ENCODE data around the gene CASTOR1. TPM values are rescaled to one million over a fixed set of nuclear protein-coding genes. Genes with fewer than 3 reads are reported as not detected.
A peak's percentile ranks its signal among the peaks of the same experiment; 100 is the strongest.

CASTOR1 gene
- total RNA-seq, 2 donors from 2014 or later: 10.6 to 12.4 TPM

DNA sequence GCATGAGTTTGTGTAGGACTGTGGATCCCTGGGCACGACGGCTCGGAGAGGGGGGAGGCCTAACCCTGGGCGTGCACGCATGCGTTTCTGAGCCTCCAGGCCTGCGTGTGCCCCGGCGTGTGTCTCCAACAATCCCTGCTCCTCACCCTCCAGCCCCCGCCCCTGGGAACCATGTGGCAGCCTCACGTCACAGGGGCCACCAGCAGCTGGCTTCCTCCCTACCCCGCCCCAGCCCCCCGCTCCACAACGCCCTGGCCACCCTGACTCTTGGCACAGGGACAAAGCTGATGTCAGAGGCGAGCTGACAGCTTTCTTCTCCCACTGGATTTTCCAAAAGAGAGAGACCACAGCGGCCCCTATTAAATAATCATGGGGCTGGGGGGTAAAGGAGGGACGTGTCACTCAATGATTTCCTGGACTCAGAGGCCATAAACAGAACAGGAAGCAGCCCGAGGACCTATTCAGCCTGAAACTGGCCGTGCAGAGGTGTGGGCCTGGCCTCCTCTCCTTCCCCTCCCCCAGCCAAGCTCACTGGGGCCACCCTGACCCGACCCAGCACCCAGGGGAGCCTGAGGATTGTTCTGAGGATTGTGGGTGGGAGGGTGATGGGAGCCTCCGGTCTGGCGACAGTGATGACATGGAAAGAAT, 36.0 kb downstream of the CASTOR1 start:
- H3K27ac Mint-ChIP-seq: no peak overlapping the region
- H3K9me3 ChIP-seq (ENCODE audit: control insufficient read depth, low read length, poor library complexity, severe bottlenecking): no peaks in the 10 kb centered on the region
- H3K27me3 Mint-ChIP-seq: no peaks in the 10 kb centered on the region
- ATAC-seq (no peak), DNase-seq (no peak)
- no peak overlapping the region for H3K4me3 Mint-ChIP-seq
- peaks cover under 1% of the 10 kb centered on the region for H3K36me3 Mint-ChIP-seq (ENCODE audit: low read depth)
- peaks cover 18% of the 10 kb centered on the region for H3K4me1 Mint-ChIP-seq

DNA sequence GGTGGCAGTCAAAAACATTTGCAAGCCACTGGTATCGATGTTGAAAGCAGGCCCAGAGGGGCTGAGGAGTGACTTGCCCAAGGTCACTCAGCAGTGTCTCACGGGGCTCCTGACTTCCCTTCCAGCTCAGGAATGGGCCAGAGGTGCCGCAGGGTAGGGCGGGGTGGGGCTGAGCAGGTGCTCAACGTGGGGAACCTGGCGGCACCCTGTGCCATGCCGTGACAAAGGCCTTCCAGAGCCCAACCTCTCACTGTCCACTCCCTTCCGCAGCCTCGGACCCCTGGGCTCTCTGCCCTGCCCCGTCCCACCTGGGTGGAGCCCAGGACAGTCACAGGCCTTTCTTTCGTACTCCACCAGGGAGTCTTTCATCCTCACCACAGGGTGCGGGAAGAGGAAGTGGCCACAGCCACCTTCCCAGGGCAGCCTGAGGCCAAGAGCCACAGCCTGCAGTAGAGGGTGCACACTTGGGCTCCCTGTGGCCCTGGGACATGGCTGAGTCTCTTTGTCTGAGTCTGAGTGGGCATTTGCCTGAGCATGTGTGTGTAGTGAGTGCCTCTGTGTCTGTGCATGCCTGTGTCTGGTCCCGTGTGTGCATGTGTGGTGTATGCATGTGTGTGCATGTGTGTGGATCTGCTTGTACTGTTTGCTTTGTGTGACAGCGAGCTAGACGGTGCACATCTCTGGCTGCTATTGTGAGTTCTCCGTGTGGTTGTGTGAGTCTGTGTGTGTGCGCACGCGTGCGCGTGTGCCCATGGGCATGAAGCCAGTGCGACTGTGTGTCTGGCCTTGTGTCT, 36.7 kb downstream of the CASTOR1 start:
- ATAC-seq: no peak
- Mint-ChIP-seq H3K27me3 (no peaks in the 10 kb centered on the region), H3K4me1 (peaks cover 19% of the 10 kb centered on the region), H3K27ac (peak overlapping the region; percentile 37), H3K4me3 (no peak overlapping the region), H3K36me3 (ENCODE audit: low read depth) (peaks cover 4% of the 10 kb centered on the region)
- no peaks in the 10 kb centered on the region for H3K9me3 ChIP-seq (ENCODE audit: control insufficient read depth, low read length, poor library complexity, severe bottlenecking)
- no peak for DNase-seq

DNA sequence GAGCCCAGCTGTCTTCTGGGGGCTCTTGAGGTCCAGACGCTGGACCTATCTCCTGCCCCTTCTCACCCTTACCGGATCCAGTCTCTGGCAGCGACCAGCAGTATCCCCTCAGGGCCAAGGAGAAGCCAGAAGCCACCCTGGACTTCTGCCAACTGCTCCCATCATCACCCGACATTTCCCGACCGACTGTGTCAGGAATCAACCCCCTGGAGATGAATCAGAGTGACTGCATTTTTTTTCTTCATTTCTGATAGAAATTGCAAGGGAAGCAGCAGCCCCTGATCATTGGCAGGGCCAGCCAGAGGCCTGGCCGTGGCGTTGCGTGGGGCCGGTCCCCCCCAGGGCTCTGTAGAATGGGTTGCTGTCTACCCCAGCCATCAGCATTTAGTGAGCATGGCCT, 37.6 kb downstream of the CASTOR1 start:
- H3K36me3 Mint-ChIP-seq (ENCODE audit: low read depth): peaks cover 4% of the 10 kb centered on the region
- H3K9me3 ChIP-seq (ENCODE audit: control insufficient read depth, low read length, poor library complexity, severe bottlenecking): no peaks in the 10 kb centered on the region
- DNase-seq: no peak
- no peak for ATAC-seq
- H3K27me3 Mint-ChIP-seq: no peaks in the 10 kb centered on the region
- no peak overlapping the region for H3K27ac Mint-ChIP-seq
- peaks cover 21% of the 10 kb centered on the region for H3K4me1 Mint-ChIP-seq
- no peak overlapping the region for H3K4me3 Mint-ChIP-seq

DNA sequence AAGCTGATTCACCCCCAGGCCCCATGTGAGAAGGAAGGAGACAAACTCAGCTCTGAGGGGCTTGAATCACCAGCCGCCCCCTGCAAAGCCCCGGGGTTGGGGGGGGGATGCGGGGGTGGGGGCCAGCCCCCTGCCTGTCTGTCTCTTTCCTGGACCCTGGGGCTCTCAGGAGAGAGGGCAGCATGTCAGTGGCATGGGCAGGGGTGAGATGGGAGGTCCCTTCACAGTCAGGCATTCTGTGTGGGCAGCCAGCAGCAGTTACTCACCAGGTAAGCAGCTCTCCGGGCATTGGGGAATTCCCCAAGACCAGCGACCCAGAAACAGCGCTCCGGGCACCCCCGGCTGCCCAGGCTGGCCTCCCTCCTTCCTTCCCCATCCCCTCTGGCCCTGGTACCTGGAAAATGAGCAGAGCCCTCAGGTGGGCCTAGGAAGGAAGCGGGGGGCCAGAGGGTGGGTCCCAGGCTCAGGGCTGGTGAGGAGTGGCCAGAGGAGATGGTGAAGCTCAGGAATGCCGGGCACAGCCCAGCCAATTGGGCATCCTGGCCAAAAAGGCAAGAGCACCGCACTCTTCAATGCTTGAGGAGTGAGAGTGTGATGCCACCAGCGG, 38.5 kb downstream of the CASTOR1 start:
- no peak for ATAC-seq
- H3K27me3 Mint-ChIP-seq: no peaks in the 10 kb centered on the region
- no peaks in the 10 kb centered on the region for H3K9me3 ChIP-seq (ENCODE audit: control insufficient read depth, low read length, poor library complexity, severe bottlenecking)
- no peak for DNase-seq
- no peak overlapping the region for H3K27ac Mint-ChIP-seq
- peaks cover 26% of the 10 kb centered on the region for H3K4me1 Mint-ChIP-seq
- peaks cover 4% of the 10 kb centered on the region for H3K36me3 Mint-ChIP-seq (ENCODE audit: low read depth)
- no peak overlapping the region for H3K4me3 Mint-ChIP-seq

DNA sequence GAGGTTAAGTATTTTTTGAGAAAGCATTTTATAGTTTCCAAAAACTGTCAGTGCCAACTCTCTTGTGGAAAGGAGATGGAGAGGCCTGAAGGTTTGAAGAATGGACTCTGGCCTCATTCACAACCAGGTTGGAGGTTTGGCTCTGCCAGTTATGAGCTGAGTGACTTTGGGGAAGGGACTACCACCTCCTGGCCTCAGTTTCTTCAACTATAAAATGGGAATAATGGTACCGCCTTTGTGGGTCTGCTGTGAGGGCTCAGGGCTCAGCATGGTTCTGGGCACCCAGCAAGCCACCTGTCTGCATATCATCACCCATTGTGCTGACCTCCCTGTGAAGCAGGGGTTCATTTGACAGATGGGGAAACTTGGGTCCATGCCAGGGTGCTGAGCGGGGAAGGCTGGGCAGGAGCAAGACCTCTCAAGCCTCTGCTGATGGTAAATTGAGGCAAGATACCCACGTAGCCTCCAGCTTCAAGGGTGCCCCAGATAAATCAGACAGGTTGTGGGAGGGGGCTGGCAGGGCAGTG, 39.2 kb downstream of the CASTOR1 start:
- ATAC-seq (no peak), DNase-seq (no peak)
- H3K4me1 Mint-ChIP-seq: peaks cover 31% of the 10 kb centered on the region
- no peak overlapping the region for H3K27ac Mint-ChIP-seq
- H3K36me3 Mint-ChIP-seq (ENCODE audit: low read depth): peaks cover 6% of the 10 kb centered on the region
- no peaks in the 10 kb centered on the region for H3K9me3 ChIP-seq (ENCODE audit: control insufficient read depth, low read length, poor library complexity, severe bottlenecking)
- H3K27me3 Mint-ChIP-seq: no peaks in the 10 kb centered on the region
- H3K4me3 Mint-ChIP-seq: no peak overlapping the region

DNA sequence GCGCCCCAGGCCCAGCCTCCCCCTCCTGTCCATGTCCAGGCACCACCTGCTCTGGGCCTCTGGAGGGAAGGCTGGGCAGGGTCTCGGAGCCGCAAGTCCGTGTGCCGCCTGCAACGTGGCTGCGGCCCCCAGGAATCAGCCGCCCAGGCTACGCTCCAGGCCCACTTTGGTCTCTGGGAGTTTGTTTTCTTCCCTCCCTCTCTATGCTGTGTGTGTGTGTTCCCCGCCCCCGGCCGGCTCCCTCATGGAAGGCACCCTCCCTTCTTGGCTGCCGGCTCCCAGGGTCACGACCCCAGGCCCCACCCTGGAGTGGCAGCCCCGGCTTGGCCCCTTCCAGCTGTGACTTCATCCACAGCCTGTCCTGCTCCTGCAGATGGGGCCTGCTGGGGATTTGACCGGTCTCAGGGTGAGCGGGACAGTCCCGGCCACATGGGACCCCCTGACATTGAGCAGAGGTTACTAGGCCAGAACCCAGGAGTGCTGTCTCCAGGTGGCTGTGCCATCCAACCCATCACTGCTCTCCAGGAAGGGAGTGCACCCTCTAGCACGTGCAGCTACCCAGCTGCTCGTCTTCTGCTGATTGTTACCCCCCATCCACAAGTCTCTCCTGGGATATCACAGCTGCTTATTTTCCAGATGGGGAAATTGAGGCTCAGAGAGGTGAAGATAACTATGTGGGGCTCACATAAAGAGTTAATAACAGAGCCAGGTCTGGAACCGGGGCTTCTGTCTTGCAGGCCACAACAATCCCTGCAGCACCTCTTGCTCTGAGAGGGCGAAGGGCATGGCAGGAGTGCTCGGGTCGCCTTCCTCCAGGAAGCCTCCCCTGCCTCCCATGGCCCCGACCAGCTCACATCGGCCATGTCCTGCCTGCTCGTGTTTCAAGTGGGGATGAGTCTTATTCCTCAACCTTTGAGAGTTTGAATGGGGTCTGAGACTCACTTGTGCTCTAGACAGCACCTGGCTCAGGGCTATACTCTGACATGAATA, 40.0 kb downstream of the CASTOR1 start:
- ATAC-seq: no peak
- H3K36me3 Mint-ChIP-seq (ENCODE audit: low read depth): peaks cover 6% of the 10 kb centered on the region
- no peak overlapping the region for H3K27ac Mint-ChIP-seq
- H3K9me3 ChIP-seq (ENCODE audit: control insufficient read depth, low read length, poor library complexity, severe bottlenecking): no peaks in the 10 kb centered on the region
- H3K4me1 Mint-ChIP-seq: peaks cover 39% of the 10 kb centered on the region
- H3K4me3 Mint-ChIP-seq: no peak overlapping the region
- no peaks in the 10 kb centered on the region for H3K27me3 Mint-ChIP-seq
- DNase-seq: no peak

DNA sequence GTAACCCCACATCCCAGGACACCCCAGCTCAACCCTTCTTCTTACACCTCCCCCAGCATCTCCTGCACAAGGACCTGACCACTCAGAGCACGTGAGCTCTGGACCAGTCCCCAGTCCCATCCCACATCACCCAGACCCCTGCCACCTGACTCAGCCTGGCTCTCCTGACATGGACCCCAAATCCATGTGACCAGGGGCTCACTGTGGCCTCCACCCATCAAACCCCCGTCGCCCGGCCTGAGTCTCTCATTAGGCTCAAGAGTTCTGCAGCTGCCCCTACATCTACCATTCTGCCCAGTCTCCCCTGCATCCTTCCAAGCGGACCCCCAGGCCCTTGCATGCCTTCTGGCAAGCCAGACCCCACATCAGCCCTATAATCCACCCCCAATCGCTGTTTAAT, 40.8 kb downstream of the CASTOR1 start:
- peak overlapping the region; percentile 24 for H3K27ac Mint-ChIP-seq
- ATAC-seq: no peak
- H3K4me1 Mint-ChIP-seq: peaks cover 47% of the 10 kb centered on the region
- H3K27me3 Mint-ChIP-seq: no peaks in the 10 kb centered on the region
- H3K4me3 Mint-ChIP-seq: peak overlapping the region; percentile 71
- H3K36me3 Mint-ChIP-seq (ENCODE audit: low read depth): peaks cover 6% of the 10 kb centered on the region
- DNase-seq: no peak
- H3K9me3 ChIP-seq (ENCODE audit: control insufficient read depth, low read length, poor library complexity, severe bottlenecking): no peaks in the 10 kb centered on the region

DNA sequence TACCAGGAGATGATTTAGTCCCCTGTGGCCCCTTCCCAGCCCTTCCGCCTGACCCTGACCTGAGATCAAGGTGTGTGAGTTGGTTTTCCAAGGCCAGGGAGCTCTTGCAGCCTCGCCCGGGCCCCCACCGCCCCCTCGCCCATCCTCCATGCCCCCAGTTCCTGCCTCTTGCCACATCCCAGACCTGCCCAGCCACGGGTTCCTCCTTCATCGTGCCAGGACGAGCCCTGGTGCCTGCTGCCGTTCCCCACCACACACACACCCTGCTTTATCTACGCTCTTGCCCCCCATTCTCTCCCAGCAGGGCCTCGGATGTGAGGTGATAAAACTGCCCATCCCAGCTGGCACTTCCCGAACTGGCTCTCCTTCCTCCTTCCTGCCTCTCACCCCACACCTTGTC, 41.3 kb downstream of the CASTOR1 start:
- no peaks in the 10 kb centered on the region for H3K9me3 ChIP-seq (ENCODE audit: control insufficient read depth, low read length, poor library complexity, severe bottlenecking)
- Mint-ChIP-seq H3K4me3 (peak overlapping the region; percentile 71), H3K36me3 (ENCODE audit: low read depth) (peaks cover 6% of the 10 kb centered on the region), H3K27me3 (no peaks in the 10 kb centered on the region), H3K27ac (peak overlapping the region; percentile 27), H3K4me1 (peaks cover 48% of the 10 kb centered on the region)
- DNase-seq: no peak
- no peak for ATAC-seq

DNA sequence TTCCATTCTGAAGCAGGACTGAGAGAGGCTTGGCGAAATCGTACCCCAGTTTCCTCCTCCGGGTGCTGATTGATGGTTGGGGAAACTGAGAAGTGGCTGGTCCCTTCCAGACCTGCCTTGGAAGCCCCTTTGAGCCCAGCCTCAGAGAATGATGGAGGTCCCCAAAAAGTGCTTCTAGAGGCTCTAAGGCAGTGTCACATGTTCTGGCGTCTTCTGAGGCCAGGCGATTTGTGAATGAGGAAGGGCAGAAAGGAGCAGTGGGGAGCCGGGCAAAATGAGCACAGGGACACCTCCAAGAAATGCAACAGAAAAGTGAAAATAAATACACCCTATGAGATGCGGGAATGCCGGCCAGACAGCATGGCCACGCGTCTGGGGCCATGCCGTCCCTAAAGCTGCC, 41.7 kb downstream of the CASTOR1 start:
- peaks cover 46% of the 10 kb centered on the region for H3K4me1 Mint-ChIP-seq
- H3K27ac Mint-ChIP-seq: peak overlapping the region; percentile 27
- no peaks in the 10 kb centered on the region for H3K27me3 Mint-ChIP-seq
- ATAC-seq: no peak
- H3K4me3 Mint-ChIP-seq: no peak overlapping the region
- peaks cover 6% of the 10 kb centered on the region for H3K36me3 Mint-ChIP-seq (ENCODE audit: low read depth)
- no peak for DNase-seq
- H3K9me3 ChIP-seq (ENCODE audit: control insufficient read depth, low read length, poor library complexity, severe bottlenecking): no peaks in the 10 kb centered on the region

DNA sequence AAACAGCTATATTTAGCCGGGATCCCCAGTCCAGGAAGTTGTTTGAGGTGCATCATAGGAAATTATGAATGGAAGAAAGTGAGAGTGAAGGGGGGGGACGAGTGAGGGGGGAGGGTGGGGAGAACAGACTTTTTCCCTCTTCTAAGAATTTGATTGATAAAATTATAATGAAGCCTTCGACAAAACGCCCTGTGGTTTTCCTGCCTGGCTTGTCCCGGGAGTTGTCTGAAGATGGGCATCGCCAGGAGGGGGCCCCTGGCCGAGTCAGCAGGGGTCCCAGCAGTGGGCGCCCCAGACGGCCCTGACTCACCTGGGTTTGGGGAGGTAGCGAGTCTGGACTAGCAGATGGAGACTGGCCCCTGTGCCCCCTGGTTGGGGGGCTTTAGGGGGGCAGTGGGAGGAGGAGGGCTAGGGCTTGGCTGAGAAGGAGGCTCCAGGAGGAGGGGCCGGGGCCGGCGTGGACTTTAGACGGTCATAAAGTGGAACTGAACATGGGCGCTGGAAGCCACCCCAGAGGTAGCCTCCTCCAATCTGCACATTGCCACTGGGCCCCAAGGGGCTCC, 42.4 kb downstream of the CASTOR1 start:
- H3K27me3 Mint-ChIP-seq: no peaks in the 10 kb centered on the region
- peaks cover 6% of the 10 kb centered on the region for H3K36me3 Mint-ChIP-seq (ENCODE audit: low read depth)
- no peaks in the 10 kb centered on the region for H3K9me3 ChIP-seq (ENCODE audit: control insufficient read depth, low read length, poor library complexity, severe bottlenecking)
- ATAC-seq (no peak), DNase-seq (no peak)
- H3K4me1 Mint-ChIP-seq: peaks cover 44% of the 10 kb centered on the region
- H3K27ac Mint-ChIP-seq: peak overlapping the region; percentile 11
- H3K4me3 Mint-ChIP-seq: peak overlapping the region; percentile 92

DNA sequence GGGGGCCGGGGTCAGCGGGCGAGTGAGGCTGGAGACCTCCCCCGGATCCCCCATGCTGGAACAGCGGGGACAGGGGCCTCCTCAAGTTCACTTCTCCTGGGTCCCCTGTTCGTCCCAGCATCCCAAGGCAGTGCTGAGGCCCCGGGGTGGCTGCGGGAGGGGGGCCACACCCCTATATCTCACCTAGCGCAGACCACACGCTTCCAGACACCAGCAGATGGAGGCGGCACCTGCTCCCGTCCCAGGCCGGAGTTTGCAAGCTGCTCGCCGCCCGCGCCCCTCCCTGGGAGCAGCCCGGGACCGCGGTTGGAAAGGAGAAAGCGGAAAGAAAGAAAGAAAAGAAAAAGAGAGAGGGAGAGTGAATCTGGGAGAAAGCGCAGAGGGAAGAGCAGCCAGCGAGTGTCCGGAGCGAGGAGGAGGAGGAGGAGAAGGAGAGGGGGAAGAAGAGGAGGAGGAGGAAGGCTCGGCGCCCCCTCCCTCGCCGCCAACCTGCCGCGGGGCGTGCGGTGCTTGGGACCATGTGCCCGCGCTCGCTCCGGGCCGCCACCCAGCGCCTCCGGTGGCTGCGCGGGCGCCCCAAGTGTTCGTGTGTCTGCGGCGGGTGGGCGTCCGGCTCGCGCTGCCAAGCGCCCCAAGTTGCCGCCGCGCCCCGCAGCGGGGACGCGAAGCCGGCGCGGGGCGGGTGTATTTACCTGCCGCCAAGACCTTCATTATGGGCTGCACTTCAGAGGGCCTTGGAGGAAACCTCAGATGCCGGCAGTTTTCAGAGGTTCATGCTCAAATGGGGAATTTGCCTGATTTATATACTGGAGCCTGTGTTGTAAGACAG, 43.1 kb downstream of the CASTOR1 start, which contains the start of gene LIF:
Gene LIF (minus strand): TSS at position 775 of the 829 bp plus-strand sequence. CDS start 64 bp downstream, at position 711.
- DNase-seq (peak; percentile 31 to 45 (median 39)), ATAC-seq (peak; percentile 83)
- Mint-ChIP-seq H3K36me3 (ENCODE audit: low read depth) (peaks cover 6% of the 10 kb centered on the region), H3K4me3 (peak within 1 kb of the TSS; percentile 92), H3K27ac (peak within 1 kb of the TSS; percentile 27), H3K27me3 (no peaks in the 10 kb centered on the region), H3K4me1 (peaks cover 45% of the 10 kb centered on the region)
- no peaks in the 10 kb centered on the region for H3K9me3 ChIP-seq (ENCODE audit: control insufficient read depth, low read length, poor library complexity, severe bottlenecking)
